K562 (cell line): ENCODE measurements around the gene SH3BGRL3. TPM values are rescaled to one million over a fixed set of nuclear protein-coding genes. Genes with fewer than 3 reads are reported as not detected.

Experiments used
- ATAC-seq: fragments of 200-7000 bp; cut with Tn5 transposase; 3 replicates; pipeline ENCODE4 v1.9.1; 2020; ENCODE audit warnings: moderate library complexity
- BruUV-seq: library from RNA; stranded (reverse); fragments of 400-500 nt; replicated peaks from 2 replicates; lab custom pipeline; 2021; lab: Mats Ljungman, UMichigan
- CTCF ChIA-PET: fragments of 300-600 bp; formaldehyde crosslinking; extraction: SDS; loops from one replicate; lab custom pipeline; 2021; ENCODE audit warnings: low intra/inter-chr PET ratio; lab: Yijun Ruan, JAX
- POLR2A ChIA-PET: fragments of 300-600, 350-650 bp; sonication (Branson Sonifier 250); formaldehyde crosslinking; extraction: SDS; loops from one replicate; lab custom pipeline; 2021; ENCODE audit warnings: antibody characterized with exemption, inconsistent platforms; lab: Yijun Ruan, JAX
- DNase-seq, 4 experiments: peaks; one replicate each; pipeline versions ENCODE4 v3.0.0 to v3.0.0-alpha.2; 2011 to 2018; ENCODE audit warnings: low spot score in 3 of 4, mixed read lengths in 3 of 4; ENCODE audit errors: extremely low read depth in 1 of 4
- FAIRE-seq: peaks from 2 replicates; lab custom pipeline; 2011; peaks lifted over from hg19 to GRCh38; lab: Jason Lieb, UNC
- H2AFZ ChIP-seq: 2 replicates; pipeline ENCODE4 v1.6.0; 2011; ENCODE audit warnings: low read depth, low read length, control low read depth, inconsistent platforms
- H3K27ac ChIP-seq: fragments of 200-600 bp; 3 replicates; pipeline ENCODE4 v1.8.0; 2011; ENCODE audit warnings: low read depth, mild to moderate bottlenecking, control low read depth, inconsistent platforms, low read length, moderate library complexity, mixed read lengths; ENCODE audit errors: extremely low read depth
- H3K27me3 ChIP-seq, 2 experiments: fragments of 300-600 bp in 1 of 2; 2 replicates in 1 of 2; 3 replicates in 1 of 2; pipeline versions ENCODE4 v1.6.0 to v1.8.0; 2011; ENCODE audit warnings: inconsistent platforms in 2 of 2, low read length in 2 of 2, mild to moderate bottlenecking in 1 of 2, mixed read lengths in 1 of 2, moderate library complexity in 1 of 2; ENCODE audit not compliant: control insufficient read depth in 2 of 2, insufficient read depth in 2 of 2
- H3K36me3 ChIP-seq: fragments of 300-600 bp; 3 replicates; pipeline ENCODE4 v1.8.0; 2011; ENCODE audit warnings: mild to moderate bottlenecking, low read length, inconsistent platforms; ENCODE audit not compliant: control insufficient read depth, insufficient read depth
- H3K4me1 ChIP-seq, 2 experiments: fragments of 200-600 bp in 1 of 2; replicated peaks in 1 of 2; 2 replicates in 1 of 2; 3 replicates in 1 of 2; pipeline versions ENCODE4 v1.5.1 to v1.8.0; 2011; ENCODE audit warnings: inconsistent platforms in 2 of 2, low read length in 2 of 2, mild to moderate bottlenecking in 1 of 2, mixed read lengths in 1 of 2, moderate library complexity in 1 of 2; ENCODE audit not compliant: control insufficient read depth in 2 of 2, insufficient read depth in 2 of 2
- H3K4me2 ChIP-seq: 2 replicates; pipeline ENCODE4 v1.6.1; 2011; ENCODE audit warnings: low read length, control low read depth, inconsistent platforms, mixed read lengths; ENCODE audit not compliant: insufficient read depth
- H3K4me3 ChIP-seq: fragments of 200-600 bp; sonication (generic), shearing (Covaris generic); 2 replicates; pipeline ENCODE4 v1.5.1; 2016; ENCODE audit warnings: control low read depth, inconsistent platforms
- H3K79me2 ChIP-seq: fragments of 200-600 bp; 3 replicates; pipeline ENCODE4 v1.8.0; 2011; ENCODE audit warnings: low read length, inconsistent platforms; ENCODE audit not compliant: control insufficient read depth, insufficient read depth
- H3K9ac ChIP-seq, 2 experiments: 2 replicates each; pipeline versions ENCODE4 v1.6.0 to v1.6.1; 2011; ENCODE audit warnings: low read depth in 2 of 2, low read length in 2 of 2, control low read depth in 1 of 2, inconsistent platforms in 1 of 2, mild to moderate bottlenecking in 1 of 2, mixed read lengths in 1 of 2; ENCODE audit not compliant: insufficient read depth in 1 of 2
- H3K9me1 ChIP-seq: one replicate; pipeline ENCODE4 v1.6.0; 2011; ENCODE audit warnings: inconsistent platforms, mild to moderate bottlenecking, low read length, moderate library complexity; ENCODE audit not compliant: control insufficient read depth, insufficient read depth
- H3K9me3 ChIP-seq: replicated peaks from 2 replicates; pipeline ENCODE4 v1.5.1; 2011; ENCODE audit warnings: low read depth, low read length, inconsistent platforms; ENCODE audit not compliant: control insufficient read depth, insufficient read depth
- H4K20me1 ChIP-seq: replicated peaks from 2 replicates; pipeline ENCODE4 v1.6.1; 2011; ENCODE audit warnings: low read length, inconsistent platforms, mixed read lengths; ENCODE audit not compliant: control insufficient read depth, insufficient read depth
- BCOR ChIP-seq: fragments of 450-650 bp; IDR thresholded peaks from 2 replicates; pipeline ENCODE4 v1.6.1; 2016
- CEBPB ChIP-seq: fragments of 450-650 bp; IDR thresholded peaks from 2 replicates; pipeline ENCODE4 v1.6.1; 2016; ENCODE audit warnings: missing genetic modification characterization, missing compliant biosample characterization
- CHD4 ChIP-seq: fragments of 200-600 bp; sonication (generic); IDR thresholded peaks from 3 replicates; pipeline ENCODE4 v1.6.1; 2012; ENCODE audit warnings: low read depth, mild to moderate bottlenecking, mixed read lengths, low read length, inconsistent platforms; ENCODE audit not compliant: insufficient read depth, insufficient replicate concordance, poor library complexity, severe bottlenecking
- CXXC5 ChIP-seq: fragments of 250-450 bp; sonication (Bioruptor Pico); IDR thresholded peaks from 2 replicates; pipeline ENCODE4 v1.8.0; 2022; ENCODE audit warnings: inconsistent platforms, mild to moderate bottlenecking, moderate library complexity
- E2F5 ChIP-seq: sonication (generic); formaldehyde crosslinking; IDR thresholded peaks from 2 replicates; pipeline ENCODE4 v1.8.0; 2022; ENCODE audit warnings: mild to moderate bottlenecking, missing genetic modification reagents
- EGR1 ChIP-seq: fragments of 450-650 bp; conservative IDR thresholded peaks from 2 replicates; pipeline ENCODE4 v1.6.1; 2017; ENCODE audit warnings: mild to moderate bottlenecking
- ELF2 ChIP-seq: fragments of 250-450 bp; sonication (Bioruptor Pico); IDR thresholded peaks from 2 replicates; pipeline ENCODE4 v1.5.0; 2021; ENCODE audit warnings: mild to moderate bottlenecking
- EWSR1 ChIP-seq: fragments of 450-650 bp; IDR thresholded peaks from 2 replicates; pipeline ENCODE4 v1.6.1; 2018; ENCODE audit warnings: borderline replicate concordance, mild to moderate bottlenecking, low read depth, moderate library complexity; ENCODE audit not compliant: partially characterized antibody
- FOXA3 ChIP-seq, 2 experiments: fragments of 450-650 bp in 1 of 2; sonication (generic) in 1 of 2; formaldehyde crosslinking; IDR thresholded peaks in 1 of 2; conservative IDR thresholded peaks in 1 of 2; 2 replicates each; pipeline versions ENCODE4 v1.4.0 to v1.8.0; 2020 to 2022; ENCODE audit warnings: mild to moderate bottlenecking in 2 of 2, missing genetic modification reagents in 1 of 2
- KDM1A ChIP-seq, 2 experiments: fragments of 450-650 bp; IDR thresholded peaks; 2 replicates each; pipeline ENCODE4 v1.6.1; 2016; ENCODE audit warnings: mild to moderate bottlenecking in 2 of 2
- PML ChIP-seq: IDR thresholded peaks from 2 replicates; pipeline ENCODE4 v1.6.1; 2012; ENCODE audit warnings: low read length, inconsistent platforms
- RBM25 ChIP-seq: fragments of 200-400 bp; formaldehyde crosslinking; IDR thresholded peaks from 2 replicates; pipeline ENCODE4 v1.6.1; 2018; ENCODE audit warnings: low read length, low read depth, moderate library complexity; ENCODE audit not compliant: severe bottlenecking
- SIX5 ChIP-seq, 2 experiments: IDR thresholded peaks; 2 replicates each; pipeline ENCODE4 v1.6.1; 2011; ENCODE audit warnings: low read length in 2 of 2, borderline replicate concordance in 1 of 2, low read depth in 1 of 2, mild to moderate bottlenecking in 1 of 2, moderate library complexity in 1 of 2; ENCODE audit not compliant: insufficient read depth in 1 of 2
- XRCC3 ChIP-seq: fragments of 450-650 bp; IDR thresholded peaks from 2 replicates; pipeline ENCODE4 v1.6.1; 2017; ENCODE audit warnings: mild to moderate bottlenecking, moderate library complexity
- YBX1 ChIP-seq: fragments of 450-650 bp; IDR thresholded peaks from 2 replicates; pipeline ENCODE4 v1.7.1; 2016; ENCODE audit warnings: mild to moderate bottlenecking
- ZFX ChIP-seq: sonication (generic); formaldehyde crosslinking; IDR thresholded peaks from 2 replicates; pipeline ENCODE4 v1.8.0; 2022; ENCODE audit warnings: mild to moderate bottlenecking, missing genetic modification reagents, moderate library complexity
- ZNF23 ChIP-seq: fragments of 250-450 bp; sonication (Bioruptor Pico); IDR thresholded peaks from 2 replicates; pipeline ENCODE4 v1.4.0; 2020; ENCODE audit warnings: mild to moderate bottlenecking
- ZNF583 ChIP-seq: fragments of 250-450 bp; sonication (Bioruptor Pico); IDR thresholded peaks from 2 replicates; pipeline ENCODE4 v1.4.0; 2020
- WGBS: fragments of 100-300 bp; shearing (Covaris generic); methylation state at CpG from one replicate; pipeline ENCODE4 v1.1.6; 2016; ENCODE audit warnings: low coverage, mixed read lengths; ENCODE audit not compliant: insufficient coverage; ENCODE audit errors: missing lambda C conversion rate; 5-methylcytosine and 5-hydroxymethylcytosine counted together
- in situ Hi-C: fragments of 300-500 bp; cut with MboI; formaldehyde crosslinking; loops from 4 replicates; pipeline ENCODE4 v1.15.0; 2018; ENCODE audit warnings: inconsistent platforms, mixed read lengths
- intact Hi-C: fragments of 100-400 bp; cut with micrococcal nuclease; formaldehyde crosslinking; loops from 2 replicates; pipeline ENCODE4 v1.14.2; 2022
- polyA plus RNA-seq, 8 experiments: library from polyadenylated mRNA; depleted of rRNA in 4 of 8; stranded (reverse) in 5 of 8; unstranded in 3 of 8; fragments of >200 nt; fragmentation: Nextera tagmentation in 2 of 8; fragmentation: Illumina TruSeq in 1 of 8; extraction: Ambion mirVana in 2 of 8; extraction: Trizol in 1 of 8; gene quantifications; 2 replicates each; pipeline versions ENCODE4 v1.2.1 to v1.2.3, GENCODE V29; 2011 to 2014; ENCODE audit warnings: inconsistent platforms in 1 of 8, missing spikeins in 1 of 8
- total RNA-seq, 7 experiments: library from RNA; depleted of rRNA in 6 of 7; stranded (reverse); fragments of >200 nt in 6 of 7; fragmentation: Illumina TruSeq in 2 of 7; extraction: Trizol in 2 of 7; gene quantifications; 2 replicates each; pipeline versions ENCODE4 v1.2.1 to v1.2.3, GENCODE V29; 2011 to 2021; ENCODE audit warnings: low replicate concordance in 1 of 7

Gene SH3BGRL3
- total and polyA plus RNA-seq, 9 of the 15 experiments (the other 6 are each of a cell fraction or from before 2014, with no cell fraction given), result 30.3 to 140 (median 54.2) TPM

- FAIRE-seq, result no peak
- CTCF ChIA-PET, result interaction anchor here (0.7 kb wide), 1 partner anchor 38 kb away, joined by 6 read pairs; no protein-coding TSS in a partner anchor
- H3K4me1 ChIP-seq, result peaks cover 47 to 56% of the 10 kb centered on the region in 2 experiments
- no peaks in the 10 kb centered on the region for H4K20me1 ChIP-seq
- no peak overlapping the region for H3K4me3 ChIP-seq
- H3K36me3 ChIP-seq, result peaks cover 4% of the 10 kb centered on the region; the same call in 1 of the 3 replicates
- H3K27ac ChIP-seq, result peak overlapping the region; percentile 49
- peaks cover 2% of the 10 kb centered on the region; the same call in 1 of the 3 replicates for H3K79me2 ChIP-seq
- WGBS, result 67% methylated on average over 5 of the region's 8 CpGs
- no TSS peak for BruUV-seq
- H3K9me3 ChIP-seq, result no peaks in the 10 kb centered on the region
- H3K27me3 ChIP-seq, result no peaks in the 10 kb centered on the region
- peak in 2 of 4 experiments; percentile 34 to 46 for DNase-seq
- no peak overlapping the region for H3K4me2 ChIP-seq
- no peak for ATAC-seq
- H3K9ac ChIP-seq, result peak overlapping the region; percentile 8 to 77; a peak in 1 of 4 replicates
- no peaks in the 10 kb centered on the region for H3K9me1 ChIP-seq
- POLR2A ChIA-PET, result interaction anchor here (0.7 to 1.6 kb wide), 5 partner anchors 9 to 19 kb away, joined by 3 to 7 read pairs (median 3); no protein-coding TSS in a partner anchor
- 0 out of 2 replicates have a peak overlapping the region, but pooled peaks have one; percentile 2 for H2AFZ ChIP-seq
- in situ Hi-C loops, result no loop called here
- TF ChIP-seq EGR1 (no peak), FOXA3 (CRISPR knock-in tag; conservative IDR thresholded peaks at IDR 0.05 in 1 of 2, IDR thresholded peaks at IDR 0.05 in 1 of 2) (0 out of 4 replicates have a peak, but pooled peaks of 1 of the 2 experiments have one; percentile 30), ZFX (CRISPR knock-in tag) (peak; percentile 29), SIX5 (IDR thresholded peaks at IDR 0.05; ENCODE audit: borderline replicate concordance in 1 of 2, insufficient read depth in 1 of 2, low read depth in 1 of 2, low read length in 2 of 2) (no peak), XRCC3 (no peak), E2F5 (CRISPR knock-in tag) (no peak), ELF2 (CRISPR knock-in tag) (no peak), ZNF583 (no peak), KDM1A (IDR thresholded peaks at IDR 0.05) (peak; percentile 44 to 58; a peak in 3 of 4 replicates), CXXC5 (CRISPR knock-in tag) (peak; percentile 24; the same call in 1 of the 2 replicates), CEBPB (tag) (no peak), RBM25 (peak; percentile 61), YBX1 (no peak), BCOR (peak; percentile 75; the same call in 1 of the 2 replicates), CHD4 (peak; percentile 63), EWSR1 (no peak), ZNF23 (CRISPR knock-in tag) (no peak), PML (no peak)
- intact Hi-C loops, result no loop called here
These were observed 36.3 kb downstream of the SH3BGRL3 start for GRCh38 chr1:26315874-26316850.
